NOMO-1 treated with dmso at 0.1 percent for 144 hours (cell line): ENCODE data around the gene TACC2.
"Not testable (repeated sequence)": the region's sequence is repeated elsewhere in the genome, so short reads cannot be mapped to it uniquely, and the experiment has no call there.

Experiments
- DNase-seq: peaks from one replicate; lab custom pipeline; 2025; ENCODE audit not compliant: unreplicated experiment; lab: John Stamatoyannopoulos, UW

The TACC2 gene

DNA sequence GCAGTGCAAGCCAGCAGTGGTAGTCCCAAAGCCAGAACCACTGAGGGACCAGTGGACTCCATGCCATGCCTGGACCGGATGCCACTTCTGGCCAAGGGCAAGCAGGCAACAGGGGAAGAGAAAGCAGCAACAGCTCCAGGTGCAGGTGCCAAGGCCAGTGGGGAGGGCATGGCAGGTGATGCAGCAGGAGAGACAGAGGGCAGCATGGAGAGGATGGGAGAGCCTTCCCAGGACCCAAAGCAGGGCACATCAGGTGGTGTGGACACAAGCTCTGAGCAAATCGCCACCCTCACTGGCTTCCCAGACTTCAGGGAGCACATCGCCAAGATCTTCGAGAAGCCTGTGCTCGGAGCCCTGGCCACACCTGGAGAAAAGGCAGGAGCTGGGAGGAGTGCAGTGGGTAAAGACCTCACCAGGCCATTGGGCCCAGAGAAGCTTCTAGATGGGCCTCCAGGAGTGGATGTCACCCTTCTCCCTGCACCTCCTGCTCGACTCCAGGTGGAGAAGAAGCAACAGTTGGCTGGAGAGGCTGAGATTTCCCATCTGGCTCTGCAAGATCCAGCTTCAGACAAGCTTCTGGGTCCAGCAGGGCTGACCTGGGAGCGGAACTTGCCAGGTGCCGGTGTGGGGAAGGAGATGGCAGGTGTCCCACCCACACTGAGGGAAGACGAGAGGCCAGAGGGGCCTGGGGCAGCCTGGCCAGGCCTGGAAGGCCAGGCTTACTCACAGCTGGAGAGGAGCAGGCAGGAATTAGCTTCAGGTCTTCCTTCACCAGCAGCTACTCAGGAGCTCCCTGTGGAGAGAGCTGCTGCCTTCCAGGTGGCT, 97.7 kb downstream of the TACC2 start:
- no peak for DNase-seq

DNA sequence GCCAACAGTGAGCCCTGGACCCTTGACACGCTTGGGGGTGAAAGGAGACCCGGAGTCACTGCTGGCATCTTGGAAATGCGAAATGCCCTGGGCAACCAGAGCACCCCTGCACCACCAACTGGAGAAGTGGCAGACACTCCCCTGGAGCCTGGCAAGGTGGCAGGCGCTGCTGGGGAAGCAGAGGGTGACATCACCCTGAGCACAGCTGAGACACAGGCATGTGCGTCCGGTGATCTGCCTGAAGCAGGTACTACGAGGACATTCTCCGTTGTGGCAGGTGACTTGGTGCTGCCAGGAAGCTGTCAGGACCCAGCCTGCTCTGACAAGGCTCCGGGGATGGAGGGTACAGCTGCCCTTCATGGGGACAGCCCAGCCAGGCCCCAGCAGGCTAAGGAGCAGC, 98.5 kb downstream of the TACC2 start:
- no peak for DNase-seq

DNA sequence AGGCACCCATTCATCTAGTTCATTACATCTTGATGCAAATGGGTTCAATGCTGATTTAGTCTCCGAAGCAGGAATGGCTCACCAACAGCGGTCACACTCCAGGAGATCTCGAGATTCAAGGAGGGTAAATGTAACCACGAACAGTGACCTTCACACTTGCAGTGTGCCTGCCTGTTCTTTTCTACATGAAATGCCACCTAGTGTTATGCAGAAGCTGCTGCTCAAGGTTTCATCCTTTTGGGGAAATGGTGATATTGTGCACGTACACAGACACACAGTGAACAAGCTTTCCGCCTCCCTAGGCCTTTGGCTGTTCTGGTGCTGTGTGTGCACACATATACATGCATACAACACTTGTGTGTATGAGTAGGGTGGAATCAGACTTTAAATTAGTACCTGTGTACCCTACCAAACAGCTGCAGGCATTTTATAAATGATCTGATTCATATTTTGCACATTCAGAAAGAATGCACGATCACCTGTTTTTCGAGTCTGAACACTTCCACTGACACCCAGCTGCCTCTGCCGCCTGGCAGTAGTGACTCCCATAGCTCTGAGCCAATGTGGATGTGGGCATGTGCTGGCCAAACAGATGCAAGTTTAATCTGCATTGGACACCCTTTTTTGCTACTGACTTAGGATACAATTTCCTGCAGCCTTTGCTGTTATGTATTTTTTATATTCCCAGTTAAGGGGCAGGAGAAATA, 100.5 kb downstream of the TACC2 start:
- no peak for DNase-seq

DNA sequence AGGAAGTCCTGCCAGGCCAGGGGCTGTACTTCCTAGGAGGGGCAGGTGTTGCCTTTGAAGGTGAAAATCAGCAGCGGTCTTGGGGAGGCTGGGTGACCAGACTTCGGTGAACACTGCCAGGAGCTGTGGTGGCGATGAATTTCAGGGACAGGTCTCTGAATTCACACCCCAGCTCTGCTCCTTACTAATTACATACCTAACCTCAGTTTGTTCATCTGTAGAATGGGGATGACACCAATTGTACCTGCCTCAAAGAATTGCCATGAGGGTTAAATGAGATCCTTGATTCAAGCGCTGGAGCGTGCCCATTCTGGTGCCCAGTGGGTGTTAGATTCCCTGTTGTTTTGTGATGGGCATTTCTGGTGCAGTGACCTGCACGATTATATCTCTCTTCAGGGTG, 102.8 kb downstream of the TACC2 start:
- no peak for DNase-seq

DNA sequence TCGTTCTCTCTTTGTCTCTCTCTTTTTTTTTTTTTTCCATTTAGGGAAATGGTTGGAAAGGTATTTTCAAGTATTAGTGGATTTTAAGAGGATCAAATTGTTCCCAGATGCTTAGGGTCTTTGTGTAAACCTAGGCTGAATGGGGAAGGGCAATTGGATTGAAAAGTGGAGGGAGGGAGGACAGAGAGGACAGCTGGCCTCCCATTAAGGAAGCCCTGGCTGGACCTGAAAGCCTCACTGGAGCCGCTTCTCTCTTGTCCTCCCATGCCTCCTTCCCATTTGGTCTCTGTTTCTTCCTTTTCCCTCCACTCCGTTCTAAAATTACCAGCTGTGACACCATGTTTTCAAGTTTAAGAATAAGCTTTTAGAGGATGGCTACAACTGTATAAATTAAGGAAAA, 104.1 kb downstream of the TACC2 start:
- DNase-seq = no peak

DNA sequence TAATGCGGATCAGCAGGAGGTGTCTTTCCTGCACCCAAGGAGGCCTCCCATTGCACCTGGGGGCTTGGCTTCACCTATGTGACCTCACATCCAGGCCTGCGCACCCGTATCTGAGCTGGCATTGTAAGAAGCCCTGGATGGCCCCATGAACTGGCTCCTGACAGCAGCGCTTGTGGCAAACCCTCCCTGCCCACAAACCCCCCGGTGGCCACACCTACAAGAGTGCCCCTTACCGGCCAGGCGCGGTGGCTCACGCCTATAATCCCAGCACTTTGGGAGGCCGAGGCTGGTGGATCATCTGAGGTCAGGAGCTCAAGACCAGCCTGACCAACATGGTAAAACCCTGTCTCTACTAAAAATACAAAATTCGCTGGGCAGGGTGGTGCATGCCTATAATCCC, 107.2 kb downstream of the TACC2 start:
- not testable (repeated sequence) for DNase-seq

DNA sequence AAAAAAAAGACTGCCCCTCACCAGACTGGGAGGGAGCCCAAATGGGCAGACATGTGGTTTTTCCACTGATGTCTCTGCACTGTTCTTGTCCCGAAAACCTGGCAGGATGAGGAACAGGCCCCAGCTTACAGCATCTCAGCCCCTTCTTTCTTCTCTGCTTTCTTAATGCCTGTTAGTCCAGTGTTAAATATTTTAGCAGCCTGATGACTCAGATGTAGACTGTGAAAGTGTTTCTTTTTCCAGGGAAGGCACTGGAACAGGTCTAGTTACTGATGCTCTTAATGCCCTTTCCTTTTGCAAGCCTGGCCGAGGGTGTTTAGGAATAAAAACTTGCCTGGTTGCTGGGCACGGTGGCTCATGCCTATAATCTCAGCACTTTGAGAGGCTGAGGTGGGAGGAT, 107.7 kb downstream of the TACC2 start:
- DNase-seq = no peak

DNA sequence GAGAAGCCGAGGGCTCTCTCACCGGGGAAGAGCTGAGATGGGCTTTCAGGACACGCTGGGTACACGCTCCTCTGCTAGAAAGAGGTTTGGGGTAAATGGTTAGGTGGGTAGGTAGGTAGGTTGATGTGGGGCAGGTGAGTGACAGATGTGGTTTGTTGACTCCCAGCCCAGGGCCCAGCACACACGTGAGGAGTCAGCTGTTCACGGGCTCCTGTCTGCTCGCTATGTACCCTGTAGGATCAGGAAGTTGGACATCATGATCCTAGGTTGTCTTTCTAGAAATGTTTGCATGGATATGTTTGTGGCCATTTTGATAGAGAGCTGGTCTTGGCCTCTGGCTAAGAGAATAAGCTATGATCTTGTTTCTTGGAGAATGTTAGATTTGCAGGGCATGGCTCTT, 109.0 kb downstream of the TACC2 start:
- no peak for DNase-seq

DNA sequence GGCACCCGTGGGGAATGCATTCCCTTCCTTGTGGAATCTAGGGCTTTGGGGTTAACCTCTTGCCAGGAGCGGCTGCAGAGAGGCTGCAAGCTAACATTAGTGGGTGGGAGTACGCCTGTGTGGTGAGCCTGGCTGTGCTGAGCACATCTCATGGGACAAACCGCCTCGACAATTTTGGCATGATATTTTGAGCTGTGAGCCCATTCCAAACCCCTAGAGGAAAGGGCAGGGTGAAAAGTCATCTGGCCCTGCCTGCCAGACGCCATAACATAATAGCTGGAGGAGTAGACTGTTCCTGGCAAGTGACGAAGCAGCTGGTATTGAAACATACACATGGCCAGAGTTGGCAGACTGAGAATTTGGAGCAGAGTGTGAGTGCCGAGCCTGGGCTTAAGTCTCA, 110.0 kb downstream of the TACC2 start:
- no peak for DNase-seq

DNA sequence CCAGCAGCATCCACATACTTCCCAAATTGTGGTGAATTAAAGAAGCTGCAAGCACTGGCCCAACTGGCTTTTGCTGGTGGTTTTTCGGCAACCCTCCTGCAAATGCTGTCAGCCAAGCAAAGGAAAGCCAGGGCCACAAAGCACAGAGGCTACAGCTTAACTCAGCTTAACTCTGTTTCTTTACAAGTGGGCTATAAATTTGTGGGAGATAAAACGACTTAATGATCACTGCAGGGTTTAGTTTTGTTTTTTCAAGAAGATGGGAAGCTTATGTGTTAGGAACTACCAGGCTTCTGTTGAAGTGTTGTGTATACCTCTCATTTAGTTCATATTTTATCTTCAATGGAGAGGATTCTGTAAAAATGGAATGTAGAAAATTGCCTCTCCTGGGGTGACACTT, 110.6 kb downstream of the TACC2 start:
- no peak for DNase-seq

DNA sequence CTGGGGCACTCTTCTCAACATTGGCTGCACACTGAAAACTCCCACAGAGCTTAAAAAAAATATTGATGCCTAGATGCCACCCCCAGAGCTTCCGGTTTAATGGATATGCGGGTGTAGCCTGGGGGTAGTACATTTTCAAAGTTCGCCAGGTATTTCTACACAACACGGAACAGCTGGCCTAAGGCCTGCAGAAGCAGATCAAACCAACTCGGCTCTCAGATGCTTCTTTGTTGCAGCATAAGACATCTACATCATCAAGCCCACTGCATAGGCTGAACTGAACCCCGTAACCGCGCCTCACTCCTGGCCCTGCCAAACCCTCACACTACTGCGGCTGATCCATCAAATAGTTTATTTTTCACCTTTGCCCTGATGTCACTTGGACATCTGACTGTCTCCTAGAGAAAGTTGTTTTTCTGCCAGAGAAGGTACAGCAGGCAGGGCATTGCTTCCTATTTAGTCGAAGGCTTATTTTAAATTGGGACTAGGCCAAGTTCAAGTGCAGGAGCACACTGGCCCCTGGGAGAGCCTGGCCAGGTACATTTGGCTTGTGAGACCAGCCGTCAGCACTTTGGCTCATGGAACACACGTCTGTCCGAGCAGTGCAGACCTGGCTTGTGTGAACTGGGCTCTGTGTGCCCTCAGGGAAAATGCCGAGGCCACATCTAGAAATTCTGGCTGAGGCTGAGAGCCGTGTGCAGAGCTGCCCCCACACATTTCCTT, 113.3 kb downstream of the TACC2 start:
- no peak for DNase-seq

DNA sequence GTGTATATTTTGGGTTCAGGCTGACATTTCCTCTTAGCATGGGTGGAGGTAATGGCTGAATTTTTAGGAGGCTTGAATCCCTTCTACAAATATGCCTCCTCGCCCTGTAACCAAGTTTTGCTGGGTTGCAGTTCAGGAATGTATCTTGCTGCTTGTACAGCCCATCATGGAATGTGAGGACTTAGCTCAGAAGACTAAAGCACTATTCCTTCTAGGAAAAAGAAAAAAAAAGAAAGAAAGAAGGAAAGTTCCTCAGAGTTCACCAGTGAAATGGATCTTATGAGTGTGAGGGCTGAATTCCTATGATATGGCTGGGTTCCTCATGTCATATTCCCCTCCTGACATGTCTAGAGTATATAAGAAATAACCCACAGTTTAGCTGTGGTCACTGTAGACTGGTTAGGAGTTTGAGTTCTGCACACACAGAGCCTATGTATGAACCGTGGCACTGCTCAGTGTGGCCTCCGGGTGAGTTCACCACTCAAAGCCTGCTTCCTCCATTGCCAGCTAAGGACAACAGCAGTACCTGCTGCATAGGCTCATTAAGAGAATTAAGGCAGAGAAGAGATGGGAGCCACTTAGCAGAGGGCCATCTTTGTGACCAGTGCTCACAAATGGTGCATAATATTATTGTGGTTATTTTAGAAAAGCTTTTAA, 114.0 kb downstream of the TACC2 start:
- DNase-seq = no peak

DNA sequence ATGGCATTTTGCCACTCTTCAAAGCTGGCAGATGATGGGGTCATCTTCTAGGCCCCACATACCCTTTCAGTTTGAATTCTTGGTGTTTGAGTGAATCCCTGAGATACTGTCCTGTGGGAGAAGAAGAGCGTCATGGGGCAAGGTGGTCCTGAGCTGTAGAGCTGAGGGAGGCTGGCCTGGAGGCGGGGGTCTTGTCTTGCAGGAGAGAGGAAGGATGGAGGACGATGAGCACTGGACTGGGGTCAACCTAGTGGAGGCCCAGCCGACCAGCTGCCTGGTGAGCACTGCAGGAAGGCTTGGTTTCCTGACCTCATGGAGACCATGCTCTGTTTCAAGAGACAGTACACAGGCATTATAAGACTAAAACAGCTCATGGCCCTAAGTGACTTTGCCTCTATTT, 114.6 kb downstream of the TACC2 start:
- no peak for DNase-seq

DNA sequence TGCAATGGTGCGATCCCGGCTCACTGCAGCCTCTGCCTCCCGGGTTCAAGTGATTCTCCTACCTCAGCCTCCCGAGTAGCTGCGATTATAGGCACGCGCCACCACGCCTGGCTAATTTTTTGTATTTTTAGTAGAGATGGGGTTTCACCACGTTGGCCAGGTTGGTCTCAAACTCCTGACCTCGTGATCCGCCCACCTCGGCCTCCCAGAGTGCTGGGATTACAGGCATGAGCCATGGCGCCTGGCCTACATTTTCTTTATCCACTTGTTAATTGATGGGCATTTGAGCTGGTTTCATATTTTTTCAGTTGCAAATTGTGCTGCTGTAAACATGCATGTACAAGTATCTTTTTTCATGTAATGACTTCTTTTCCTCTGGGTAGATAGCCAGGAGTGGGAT, 119.8 kb downstream of the TACC2 start:
- DNase-seq = not testable (repeated sequence)

DNA sequence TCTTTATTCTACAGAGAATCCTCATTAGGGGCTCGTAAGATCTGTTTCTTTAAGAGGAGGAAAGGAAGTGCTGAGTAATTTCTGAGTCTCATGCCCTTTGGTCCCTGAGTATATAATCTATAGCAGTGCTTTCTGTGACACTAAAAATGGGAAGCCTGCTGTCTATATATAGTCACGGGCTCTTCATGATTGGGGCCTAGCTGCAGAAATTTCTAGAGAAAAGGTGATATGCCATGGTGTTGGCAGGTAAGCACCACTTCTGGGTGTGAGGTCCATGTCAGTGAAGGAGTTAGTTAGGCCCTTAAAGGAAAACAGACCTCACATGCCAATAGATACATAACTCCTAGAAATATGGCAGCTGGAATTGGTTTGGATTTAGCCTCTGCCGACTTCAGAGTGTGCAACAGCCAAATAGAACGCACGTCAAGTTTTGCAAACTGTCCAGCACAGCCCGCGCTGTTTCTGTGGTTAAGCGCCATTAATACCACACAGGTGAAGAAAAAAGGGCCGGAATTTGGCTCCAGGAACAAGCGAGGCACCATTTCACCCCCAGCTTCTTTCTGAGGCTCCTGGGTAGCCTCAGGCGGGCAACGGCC, 123.2 kb downstream of the TACC2 start:
- peak; percentile 37 for DNase-seq

DNA sequence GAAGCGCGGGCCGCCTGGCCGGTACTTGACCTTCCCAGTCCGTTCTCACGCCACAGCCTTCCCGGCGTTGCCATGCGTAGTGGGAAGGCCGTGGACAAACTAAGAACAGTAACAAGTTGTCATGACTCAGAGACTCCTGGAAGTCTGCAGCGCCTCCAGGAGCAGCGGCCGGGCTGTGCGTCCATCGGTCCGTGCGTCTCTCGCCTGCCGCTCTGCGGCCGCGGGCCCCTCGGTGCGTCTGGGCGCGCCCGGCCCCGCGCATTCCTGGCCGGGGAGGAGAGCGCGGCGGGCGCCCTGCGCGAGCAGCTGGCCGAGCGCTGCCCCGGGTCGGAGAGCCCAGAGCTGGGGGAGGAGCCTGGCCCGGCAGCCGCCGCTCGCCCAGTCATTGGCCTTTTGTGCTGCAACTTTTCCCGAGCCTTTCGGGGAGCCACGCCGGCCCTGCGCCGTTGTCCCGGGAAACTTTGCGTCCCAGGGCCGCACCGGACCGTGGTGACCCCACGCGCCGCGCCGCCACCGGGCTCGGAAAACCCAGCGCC, 123.7 kb downstream of the TACC2 start:
- DNase-seq = peak; percentile 47

DNA sequence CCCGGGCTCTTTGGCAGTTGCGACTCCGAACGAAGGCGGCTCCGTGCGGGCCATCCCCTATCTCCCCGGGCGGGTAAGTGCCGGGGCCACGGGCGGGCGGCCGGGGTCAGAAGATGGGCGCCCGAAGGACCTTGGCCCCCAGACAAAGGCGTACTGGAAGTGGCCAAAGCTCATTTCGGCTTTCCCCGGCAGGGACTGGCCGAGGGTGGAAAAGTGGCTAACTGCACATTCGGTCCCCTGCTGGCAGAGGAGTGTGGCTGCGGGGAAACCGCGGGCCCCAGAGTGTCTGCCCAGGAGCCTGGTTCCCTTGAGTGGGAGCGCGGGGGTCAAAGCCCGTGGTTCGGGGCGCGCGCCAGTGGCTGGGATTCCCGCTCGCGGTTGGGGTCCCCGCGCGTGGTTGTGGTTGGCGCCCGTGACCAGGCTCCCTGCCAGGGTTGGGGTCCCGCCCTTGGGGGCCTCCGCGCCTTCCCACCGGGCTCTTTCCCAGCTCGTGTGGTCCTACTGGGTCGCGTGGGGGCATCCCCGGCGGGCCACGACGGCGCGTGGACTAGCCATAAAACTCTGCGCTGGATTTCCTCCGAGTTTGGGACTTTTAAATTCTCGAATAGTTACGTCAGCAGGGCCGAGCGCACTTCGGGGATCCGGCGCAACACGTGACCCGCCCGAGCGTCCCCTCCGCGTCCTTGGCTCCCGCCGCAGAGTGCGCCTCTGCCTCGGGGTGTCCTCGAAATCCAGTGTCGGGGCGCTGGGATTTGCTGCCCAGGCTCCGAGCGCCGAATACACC, 124.4 kb downstream of the TACC2 start:
- DNase-seq = peak; percentile 48

DNA sequence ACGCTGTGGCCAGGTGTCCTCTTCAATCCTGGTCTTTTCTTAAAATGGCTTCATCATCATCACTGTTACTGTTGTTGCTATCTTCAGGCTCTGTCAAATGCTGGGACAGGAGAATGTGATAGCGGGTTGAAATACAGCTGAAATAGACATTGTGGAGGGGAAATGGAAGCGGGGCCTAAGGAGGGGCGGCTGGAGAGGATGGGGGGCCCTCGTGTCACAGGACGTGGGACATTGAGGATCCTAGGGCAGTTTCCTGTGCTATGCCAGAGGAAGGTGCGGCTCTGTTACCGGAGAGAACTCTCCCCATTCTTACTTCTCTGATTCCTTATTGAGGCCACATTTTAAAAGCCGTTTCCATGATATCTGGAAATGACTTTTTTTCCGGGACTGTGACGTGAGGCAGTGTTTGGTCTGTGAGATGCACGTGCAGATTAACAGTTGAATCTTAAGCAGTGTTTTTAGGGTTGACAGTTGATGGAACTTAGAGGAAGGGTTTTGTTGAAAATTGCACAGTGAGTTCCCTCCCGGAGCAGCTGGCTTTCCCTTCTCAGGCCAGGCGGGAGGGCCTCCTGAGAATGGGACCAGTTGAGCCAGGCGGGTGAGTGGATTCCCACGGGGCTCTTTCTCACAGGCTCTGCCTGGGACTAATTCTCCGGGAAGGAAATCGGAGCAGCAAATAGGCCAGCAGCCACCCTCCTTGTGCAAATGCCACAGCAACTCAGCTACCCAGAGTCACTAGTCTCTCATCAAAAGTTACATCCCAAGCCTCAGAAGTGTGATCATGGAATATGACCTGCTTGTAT, 125.2 kb downstream of the TACC2 start:
- DNase-seq = no peak

DNA sequence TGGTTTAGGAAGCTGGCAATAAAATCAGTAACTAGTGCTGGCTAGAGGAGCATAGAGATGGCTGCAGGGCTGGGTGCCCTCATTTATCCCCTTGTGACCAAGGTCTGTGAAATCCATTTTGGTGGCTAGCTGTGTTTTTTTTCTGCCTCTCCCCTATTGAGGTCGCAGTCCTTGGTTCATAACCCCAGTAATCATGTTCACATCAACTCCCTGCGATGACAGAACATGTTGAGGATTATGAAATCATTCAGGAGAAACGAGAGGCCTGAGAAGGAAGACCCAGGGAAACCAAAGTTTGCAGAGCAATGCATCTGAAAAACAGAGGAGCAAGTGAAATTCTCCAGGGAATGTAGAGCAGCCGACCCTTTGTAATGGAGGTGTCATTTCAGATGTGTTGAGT, 126.9 kb downstream of the TACC2 start:
- DNase-seq = no peak
